Measurements from ENCODE around the gene KREMEN1. TPM values are rescaled to one million over a fixed set of nuclear protein-coding genes. Genes with fewer than 3 reads are reported as not detected.
A peak's percentile ranks its signal among the peaks of the same experiment; 100 is the strongest.
"Not testable (repeated sequence)": the region's sequence is repeated elsewhere in the genome, so short reads cannot be mapped to it uniquely, and the experiment has no call there.

Gene KREMEN1
- total RNA-seq, 2 donors from 2014 or later = 0.19 to 0.55 TPM

DNA sequence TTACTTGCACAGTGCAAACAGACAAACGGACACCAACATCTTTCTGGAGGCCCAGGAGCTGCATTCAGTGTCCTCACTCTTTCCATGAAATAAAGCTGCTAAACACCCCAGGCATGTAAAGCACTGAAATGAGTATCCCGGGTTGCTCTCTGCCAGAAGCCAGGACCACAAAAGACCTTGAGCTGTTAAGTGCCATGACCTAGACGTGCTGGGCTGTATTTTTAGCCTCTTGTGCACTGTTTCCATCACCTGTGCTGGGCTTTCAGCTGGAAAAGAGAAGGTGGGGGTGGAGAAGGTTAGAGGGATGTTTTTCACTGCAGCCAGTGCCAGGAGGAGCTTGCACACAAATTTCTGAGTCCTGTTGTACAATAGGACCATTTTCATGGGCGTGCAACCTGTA, 3.4 kb upstream of the KREMEN1 start:
- no peak for DNase-seq (ENCODE audit: low spot score in 2 of 2)
- Mint-ChIP-seq H3K9me3 (no peaks in the 10 kb centered on the region), H3K36me3 (no peaks in the 10 kb centered on the region), H3K27ac (no peak overlapping the region)
- no peak for ATAC-seq

DNA sequence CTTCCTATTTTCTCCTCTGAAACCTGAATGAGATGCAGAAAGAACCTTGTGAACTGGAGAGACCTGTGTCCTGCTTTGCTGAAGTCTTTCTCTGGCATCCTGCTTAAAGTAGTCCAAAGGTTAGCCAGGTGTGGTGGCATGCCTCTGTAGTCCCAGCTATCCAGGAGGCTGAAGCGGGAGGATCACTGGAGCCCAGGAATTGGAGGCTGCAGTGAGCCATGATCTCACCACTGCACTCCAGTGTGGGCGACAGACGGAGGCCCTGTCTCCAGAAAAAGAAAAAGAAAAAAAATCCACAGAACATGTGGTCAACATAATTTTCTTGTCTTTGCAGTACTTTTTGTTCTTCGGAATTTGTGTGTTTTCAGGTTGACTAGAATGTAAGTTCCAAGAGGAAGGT, 2.3 kb upstream of the KREMEN1 start:
- DNase-seq (ENCODE audit: low spot score in 2 of 2) (no peak), ATAC-seq (no peak)
- Mint-ChIP-seq H3K9me3 (no peaks in the 10 kb centered on the region), H3K36me3 (no peaks in the 10 kb centered on the region), H3K27ac (no peak overlapping the region)

DNA sequence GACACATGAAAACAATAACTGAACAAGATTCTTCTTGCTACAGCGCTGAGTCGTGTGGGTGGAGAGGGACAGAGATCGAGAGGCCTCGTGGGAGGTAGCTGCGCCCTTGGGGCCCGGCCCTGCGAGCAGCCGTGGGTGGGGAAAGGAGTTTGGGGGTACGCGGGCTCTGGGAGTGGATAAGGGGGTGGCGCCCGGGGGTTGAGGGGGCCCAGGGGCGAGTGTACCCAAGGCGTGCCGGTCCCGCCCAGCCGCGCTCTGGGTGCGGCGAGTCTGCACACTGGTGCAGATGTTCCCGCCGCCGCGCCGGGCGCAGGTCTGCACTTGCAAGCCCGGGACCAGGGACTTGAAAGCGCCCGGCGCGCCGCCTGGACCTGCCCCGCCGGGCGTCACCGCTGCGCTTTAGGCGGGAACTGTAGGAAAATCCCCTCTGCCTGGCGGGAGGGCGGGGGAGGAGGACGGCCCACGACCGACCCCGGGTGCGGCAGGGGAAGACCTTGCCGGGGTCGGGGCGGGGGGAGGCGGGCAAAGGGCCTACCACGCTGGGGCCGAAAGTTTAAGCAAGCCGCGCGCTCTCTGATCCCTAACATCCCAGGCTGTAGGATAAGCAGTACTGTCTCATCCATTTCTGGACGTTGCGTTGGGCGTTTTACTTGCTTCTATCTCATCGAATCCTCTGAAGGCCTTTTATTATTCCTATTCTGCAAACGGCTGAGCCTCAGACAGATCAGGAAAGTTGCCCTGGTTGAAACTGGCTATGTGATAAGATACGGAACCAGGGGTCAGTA, 1.4 kb upstream of the KREMEN1 start:
- no peaks in the 10 kb centered on the region for H3K36me3 Mint-ChIP-seq
- DNase-seq (ENCODE audit: low spot score in 2 of 2) = peak in 1 of 2 donors; percentile 46
- ATAC-seq = peak; percentile 12 to 43

DNA sequence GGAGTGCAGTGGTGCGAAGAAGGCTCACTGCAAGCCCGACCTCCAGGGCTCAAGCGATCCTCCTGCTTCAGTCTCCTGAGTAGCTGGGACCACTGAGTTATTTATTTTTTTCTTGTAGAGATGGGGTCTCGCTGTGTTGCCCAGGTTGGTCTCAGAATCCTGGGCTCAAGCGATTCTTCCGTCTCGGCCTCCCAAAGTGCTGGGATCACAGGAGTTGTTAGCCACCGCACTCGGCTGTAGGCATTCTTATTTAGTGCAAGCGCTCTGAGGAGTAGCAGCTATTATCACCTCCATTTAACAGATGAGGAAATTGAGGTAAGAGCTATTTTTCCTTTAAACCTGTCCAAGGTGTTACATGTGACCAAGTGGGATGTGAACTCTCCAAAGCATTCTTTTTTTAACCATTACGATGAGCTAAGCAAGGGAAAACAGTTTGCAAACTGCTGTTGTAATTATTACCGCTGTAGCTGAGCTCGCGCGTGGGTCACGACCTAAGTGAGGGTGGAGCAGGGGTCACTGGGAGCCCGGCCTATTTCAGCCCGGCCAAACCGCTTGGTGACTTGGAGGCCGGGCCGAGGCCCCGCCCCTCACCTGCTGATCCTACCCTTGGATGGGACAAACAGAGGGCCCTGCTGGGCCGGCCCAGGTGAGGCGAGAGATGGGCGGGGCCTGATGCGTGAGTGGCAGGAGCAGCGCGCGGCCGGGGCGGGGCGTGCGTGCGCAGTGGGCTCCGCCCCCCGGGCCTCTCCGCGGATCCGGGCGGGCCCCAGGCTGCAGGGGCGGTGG, 449 bp upstream of the KREMEN1 start:
- H3K27ac Mint-ChIP-seq = no peak overlapping the region
- ATAC-seq (peak; percentile 92 to 96), DNase-seq (ENCODE audit: low spot score in 2 of 2) (peak; percentile 82 to 91)
- no peaks in the 10 kb centered on the region for H3K9me3 Mint-ChIP-seq
- no peaks in the 10 kb centered on the region for H3K36me3 Mint-ChIP-seq

More for the DNA sequence above, 1.4 kb upstream of the KREMEN1 start:
- Mint-ChIP-seq H3K27ac (no peak overlapping the region), H3K9me3 (no peaks in the 10 kb centered on the region)

DNA sequence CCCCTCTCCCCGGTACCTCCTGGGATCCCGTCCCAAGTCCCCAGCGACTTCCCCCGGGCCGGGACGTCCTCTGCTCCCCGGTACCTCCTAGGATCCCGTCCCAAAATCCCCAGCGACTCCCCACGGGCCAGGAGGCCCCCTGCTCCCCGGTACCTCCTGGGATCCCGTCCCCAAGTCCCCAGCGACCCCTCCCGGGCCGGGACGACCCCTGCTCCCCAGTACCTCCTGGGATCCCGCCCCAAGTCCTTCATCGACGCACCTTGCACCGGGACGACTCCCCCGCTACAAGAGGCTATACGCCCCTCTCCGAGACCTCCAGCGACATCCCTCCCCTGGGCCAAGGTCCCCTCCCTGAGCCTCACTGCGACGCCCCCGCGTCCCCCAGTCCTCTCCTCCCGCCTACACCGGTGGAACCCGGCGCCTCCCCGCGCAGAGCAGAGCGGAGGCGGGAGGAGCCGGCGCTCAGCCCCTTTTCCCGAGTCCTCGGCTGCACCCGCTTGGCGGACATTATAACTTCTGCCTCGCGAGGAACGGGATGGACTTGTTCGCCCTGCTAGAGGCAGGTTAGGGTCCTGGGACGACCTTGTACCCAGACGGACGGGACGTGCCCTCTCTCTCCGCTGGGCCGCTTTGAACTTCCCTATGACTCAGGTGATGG, 912 bp downstream of the KREMEN1 start:
- ATAC-seq (no peak), DNase-seq (ENCODE audit: low spot score in 2 of 2) (peak in 1 of 2 donors; percentile 15)
- Mint-ChIP-seq H3K36me3 (no peaks in the 10 kb centered on the region), H3K27ac (no peak overlapping the region), H3K9me3 (no peaks in the 10 kb centered on the region)

DNA sequence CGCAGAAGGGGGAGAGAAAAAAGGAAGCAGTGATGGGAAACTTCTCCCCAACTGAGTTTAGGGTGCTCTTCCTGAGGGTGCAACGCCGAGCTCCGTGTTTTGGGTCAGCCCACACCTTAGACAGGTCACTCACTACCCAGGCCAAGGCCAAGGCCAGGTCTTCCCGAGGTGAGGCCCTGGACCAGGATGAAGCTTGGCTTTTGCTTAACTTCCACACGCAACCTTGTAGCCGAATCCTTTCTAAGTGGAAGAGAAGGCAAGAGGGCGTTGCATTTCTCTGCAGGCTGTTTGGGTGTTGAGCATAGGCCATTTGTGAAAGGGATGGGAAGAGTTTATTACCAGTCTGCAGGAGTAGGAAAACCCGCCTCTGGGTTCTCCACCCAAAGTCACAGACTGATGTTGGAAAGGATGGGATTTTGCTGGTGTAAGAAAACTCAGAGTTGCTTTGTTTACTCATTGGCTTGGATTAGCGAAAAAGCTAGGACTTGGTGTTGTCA, 1.5 kb downstream of the KREMEN1 start:
- Mint-ChIP-seq H3K36me3 (no peaks in the 10 kb centered on the region), H3K27ac (no peak overlapping the region), H3K9me3 (no peaks in the 10 kb centered on the region)
- no peak for ATAC-seq
- DNase-seq (ENCODE audit: low spot score in 2 of 2) = no peak

DNA sequence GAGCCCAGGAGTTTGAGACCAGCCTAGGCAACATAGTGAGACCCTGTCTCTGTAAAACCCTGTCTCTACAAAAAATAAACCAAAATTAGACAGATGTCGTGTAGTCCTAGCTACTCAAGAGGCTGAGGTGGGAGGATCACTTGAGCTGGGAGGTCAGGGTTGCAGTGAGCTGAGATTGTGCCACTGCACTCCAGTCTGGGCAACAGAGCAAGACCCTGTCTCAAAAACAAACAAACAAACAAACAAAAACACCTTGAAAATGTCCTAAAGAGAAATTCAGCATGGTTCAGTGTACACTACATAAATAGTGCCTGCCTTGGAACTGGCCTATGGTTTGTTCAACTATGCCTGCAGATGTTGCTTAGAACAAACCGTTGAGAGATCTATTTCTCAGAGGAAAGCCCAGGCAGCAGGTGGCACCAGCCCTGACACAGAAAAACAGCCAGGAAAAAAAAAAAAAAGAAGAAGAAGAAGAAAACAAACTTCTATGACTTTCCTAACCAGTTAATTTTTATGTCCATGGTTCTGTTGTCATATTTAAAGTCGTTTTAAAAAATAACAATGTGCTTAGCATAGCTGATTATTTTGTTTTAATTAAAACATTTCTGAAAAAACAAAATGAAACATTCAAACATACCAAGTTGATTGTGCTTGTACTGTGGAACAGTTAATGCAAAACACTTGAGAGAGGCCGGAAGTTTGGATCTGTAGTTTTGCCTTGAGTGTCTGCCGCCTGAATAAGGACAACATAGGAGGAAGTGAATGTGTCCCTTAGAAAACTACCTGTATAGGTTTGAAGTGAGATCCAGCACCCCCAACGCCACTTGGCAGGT, 5.4 kb downstream of the KREMEN1 start:
- DNase-seq (ENCODE audit: low spot score in 2 of 2) (no peak), ATAC-seq (no peak)
- no peaks in the 10 kb centered on the region for H3K36me3 Mint-ChIP-seq
- no peak overlapping the region for H3K27ac Mint-ChIP-seq
- no peaks in the 10 kb centered on the region for H3K9me3 Mint-ChIP-seq

DNA sequence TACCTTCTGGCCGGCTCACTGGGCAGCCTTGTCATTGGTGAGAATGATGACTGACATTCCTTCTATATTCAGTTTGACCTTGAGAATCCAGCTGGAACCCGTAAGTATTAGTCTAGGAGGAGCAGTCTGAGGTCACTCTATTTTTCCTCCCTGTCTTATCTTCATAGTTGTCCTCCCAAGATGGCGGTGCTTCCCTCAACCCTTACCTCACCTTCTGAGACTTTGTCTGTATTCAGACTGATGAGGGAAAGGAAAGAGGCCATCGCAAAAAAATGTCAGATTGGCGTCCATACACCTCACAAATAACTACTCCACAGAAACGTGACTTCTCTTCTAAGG, 6.0 kb downstream of the KREMEN1 start:
- no peak overlapping the region for H3K27ac Mint-ChIP-seq
- ATAC-seq = no peak
- H3K9me3 Mint-ChIP-seq = no peaks in the 10 kb centered on the region
- H3K36me3 Mint-ChIP-seq = no peaks in the 10 kb centered on the region
- DNase-seq (ENCODE audit: low spot score in 2 of 2) = no peak

DNA sequence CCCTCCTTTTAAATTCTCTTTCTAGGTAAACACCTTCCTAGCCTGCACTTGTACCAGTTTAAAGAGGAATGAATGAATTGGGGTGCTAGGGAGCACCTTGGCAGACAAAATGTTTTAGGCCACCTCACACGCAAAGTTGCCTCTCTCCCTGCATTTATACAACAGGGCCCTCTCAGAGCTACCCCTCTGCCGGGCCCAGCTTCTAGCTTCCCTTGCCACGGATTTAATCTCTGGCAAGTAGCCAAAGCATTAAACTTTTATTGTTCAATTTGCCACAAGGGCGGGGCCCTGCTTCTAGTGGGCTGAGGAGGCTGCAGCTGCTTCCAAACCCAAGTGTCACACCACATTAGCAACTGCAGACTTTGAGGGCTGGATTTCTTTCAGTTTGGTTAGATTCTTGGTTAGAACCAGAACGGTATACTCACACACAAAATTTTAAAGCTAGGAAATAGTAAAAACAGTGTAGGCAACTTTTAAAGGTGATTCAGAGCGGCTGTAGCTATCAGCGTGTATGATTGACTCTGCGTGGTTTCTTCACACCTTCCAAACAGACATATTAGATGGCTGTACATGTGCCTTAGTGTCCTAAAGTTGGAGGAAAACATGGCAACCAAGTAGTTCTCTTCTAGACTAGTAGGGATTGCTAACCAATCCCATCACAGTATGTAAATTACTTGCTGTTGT, 6.5 kb downstream of the KREMEN1 start:
- Mint-ChIP-seq H3K36me3 (no peaks in the 10 kb centered on the region), H3K9me3 (no peaks in the 10 kb centered on the region), H3K27ac (no peak overlapping the region)
- DNase-seq (ENCODE audit: low spot score in 2 of 2) = no peak
- ATAC-seq = no peak

DNA sequence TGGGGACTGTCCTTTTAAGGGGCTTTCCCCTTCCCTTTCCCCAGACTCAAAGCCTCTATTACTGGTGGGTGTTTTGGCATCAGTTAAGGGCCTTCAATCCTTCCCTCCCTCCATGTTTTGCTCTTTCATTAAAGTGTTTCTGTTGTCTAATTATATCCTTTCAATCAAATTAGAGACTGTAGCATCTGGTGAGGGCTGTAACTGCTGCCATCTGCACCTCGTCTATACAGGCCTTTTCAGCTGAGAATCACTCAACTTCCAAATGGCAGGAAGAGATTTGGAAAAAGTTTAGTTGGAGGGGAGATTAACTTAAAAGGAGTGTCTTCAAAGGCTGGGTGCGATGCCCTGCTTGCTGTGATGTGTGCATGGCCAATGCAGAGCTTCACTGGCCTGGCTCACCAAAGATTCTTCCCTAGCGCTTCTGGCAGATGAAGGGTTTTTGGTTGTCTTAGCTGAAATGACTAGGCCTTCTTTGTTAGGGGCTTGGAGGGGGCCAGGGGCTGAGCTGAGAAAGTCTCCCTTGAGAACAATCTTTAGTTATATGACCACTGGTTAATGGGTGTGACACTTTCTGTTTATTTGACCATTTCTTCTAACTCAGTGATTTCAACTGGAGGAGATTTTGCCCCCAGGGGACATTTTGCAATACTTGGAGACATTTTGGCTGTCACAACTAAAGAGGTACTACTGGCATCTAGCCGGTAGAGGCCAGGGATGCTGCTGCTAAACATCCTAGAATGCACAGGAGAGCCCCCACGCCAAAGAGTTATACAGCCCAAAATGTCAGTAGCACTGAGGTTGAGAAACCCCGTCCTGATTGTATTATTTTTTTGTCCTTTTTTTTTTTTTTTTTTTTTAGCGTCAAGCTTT, 7.5 kb downstream of the KREMEN1 start:
- Mint-ChIP-seq H3K36me3 (no peaks in the 10 kb centered on the region), H3K27ac (no peak overlapping the region), H3K9me3 (no peaks in the 10 kb centered on the region)
- DNase-seq (ENCODE audit: low spot score in 2 of 2) (no peak), ATAC-seq (no peak)

DNA sequence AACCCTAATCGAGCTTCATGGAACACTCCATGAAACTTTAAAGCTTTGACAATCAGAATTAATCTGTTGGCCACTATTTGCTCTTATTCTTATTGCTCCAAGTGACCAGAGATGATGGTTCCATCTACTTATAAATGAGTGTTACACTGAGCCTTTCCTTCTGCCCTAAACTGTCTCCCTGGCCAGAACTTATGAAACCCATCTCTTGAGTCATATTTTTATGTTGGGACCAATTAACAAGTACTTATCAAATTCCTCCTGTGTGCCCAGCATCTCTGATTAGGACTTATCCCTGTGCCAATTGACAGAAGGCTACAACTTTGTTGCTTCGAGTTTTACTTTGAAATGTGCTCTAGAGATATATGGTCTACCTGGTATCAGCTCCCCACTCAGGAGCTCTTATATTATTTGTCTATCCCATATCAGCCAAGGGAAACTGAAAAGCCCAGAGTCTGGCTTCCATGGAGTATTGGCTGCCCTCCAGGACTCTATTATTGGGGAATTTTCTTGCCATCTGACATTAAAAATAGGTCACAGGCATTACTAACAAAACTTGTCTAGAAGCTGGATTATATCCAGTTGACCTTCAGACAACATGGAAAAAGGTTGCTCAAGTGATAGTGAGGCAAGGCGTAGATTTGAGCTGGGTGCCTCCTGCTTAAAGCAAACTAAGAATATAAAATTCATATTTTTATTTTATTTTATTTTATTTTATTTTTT, 8.8 kb downstream of the KREMEN1 start:
- Mint-ChIP-seq H3K9me3 (no peaks in the 10 kb centered on the region), H3K36me3 (no peaks in the 10 kb centered on the region), H3K27ac (no peak overlapping the region)
- DNase-seq (ENCODE audit: low spot score in 2 of 2) = no peak
- ATAC-seq = no peak

DNA sequence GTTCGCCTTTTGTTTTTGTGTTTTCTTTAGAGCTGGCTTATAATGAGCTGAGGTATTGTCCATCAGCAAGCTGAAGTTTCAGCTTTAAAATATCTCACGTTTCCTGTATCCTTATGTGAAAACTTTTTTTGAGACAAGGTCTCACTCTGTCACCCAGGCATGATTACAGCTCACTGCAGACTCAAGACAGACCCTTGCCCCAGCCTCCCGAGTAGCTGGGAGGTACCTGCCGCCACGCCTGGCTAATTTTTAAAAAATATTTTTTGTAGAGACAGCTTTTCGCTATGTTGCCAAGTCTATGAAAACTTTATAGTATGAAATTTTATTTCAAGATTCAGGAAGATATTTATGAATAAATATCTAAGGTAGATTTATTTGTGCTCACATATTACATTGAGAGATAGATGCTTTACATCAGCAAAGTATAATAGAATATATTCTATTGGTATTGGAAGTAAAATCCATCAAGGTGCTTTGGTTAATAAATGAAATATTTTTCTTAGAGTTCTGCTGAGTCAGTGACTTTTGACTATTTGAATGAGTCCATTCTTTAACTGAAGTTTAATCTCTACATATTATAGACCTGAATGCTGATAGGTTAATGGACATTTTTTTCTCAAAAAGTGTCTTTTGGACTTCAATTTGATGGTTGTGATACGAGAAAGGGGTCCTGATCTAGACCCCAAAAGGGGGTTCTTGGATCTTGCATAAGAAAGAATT, 10.2 kb downstream of the KREMEN1 start:
- Mint-ChIP-seq H3K36me3 (no peaks in the 10 kb centered on the region), H3K9me3 (no peaks in the 10 kb centered on the region), H3K27ac (peak overlapping the region in 1 of 2 donors; percentile 29)
- DNase-seq (ENCODE audit: low spot score in 2 of 2) (no peak), ATAC-seq (no peak)

DNA sequence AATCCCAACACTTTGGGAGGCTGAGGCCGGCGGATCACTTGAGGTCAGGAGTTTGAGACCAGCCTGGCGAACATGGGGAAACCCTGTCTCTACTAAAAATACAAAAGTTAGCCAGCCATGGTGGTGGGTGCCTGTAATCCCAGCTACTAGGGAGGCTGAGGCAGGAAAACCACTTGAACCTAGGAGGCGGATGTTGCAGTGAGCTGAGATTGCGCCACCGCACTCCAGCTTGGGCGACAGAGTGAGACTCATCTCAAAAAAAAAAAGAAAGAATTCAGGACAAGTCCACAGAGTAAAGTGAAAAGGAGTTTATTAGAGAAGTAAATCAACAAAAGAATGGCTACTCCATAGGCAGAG, 10.7 kb downstream of the KREMEN1 start:
- not testable (repeated sequence) for H3K36me3 Mint-ChIP-seq; DNase-seq (ENCODE audit: low spot score in 2 of 2); ATAC-seq; H3K27ac Mint-ChIP-seq; H3K9me3 Mint-ChIP-seq

DNA sequence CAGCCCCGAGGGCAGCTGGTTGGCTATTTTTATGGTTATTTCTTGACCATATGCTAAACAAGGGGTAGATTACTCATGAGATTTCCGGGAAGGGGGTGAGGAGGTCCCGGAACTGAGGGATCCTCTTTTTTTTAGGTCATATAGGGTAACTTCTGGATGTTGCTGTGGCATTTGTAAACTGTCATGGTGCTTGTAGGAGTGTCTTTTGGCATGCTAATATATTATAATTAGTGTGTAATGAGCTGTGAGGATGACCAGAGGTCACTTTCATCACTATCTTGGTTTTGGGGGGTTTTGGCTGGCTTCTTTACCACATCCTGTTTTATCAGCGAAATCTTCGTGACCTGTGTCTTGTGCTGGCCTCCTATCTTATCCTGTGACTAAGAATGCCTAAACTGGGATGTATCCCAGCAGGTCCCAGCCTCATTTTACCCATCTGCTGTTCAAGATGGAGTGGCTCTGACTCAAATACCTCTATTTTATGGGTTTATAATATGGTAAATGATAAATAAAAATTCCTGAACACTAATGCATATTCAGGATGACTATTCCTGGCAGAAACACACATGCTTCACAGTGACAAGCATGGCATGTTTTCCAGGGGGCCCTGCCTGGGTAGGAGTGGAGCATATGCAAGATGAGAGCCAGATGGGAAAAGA, 11.2 kb downstream of the KREMEN1 start:
- Mint-ChIP-seq H3K36me3 (no peaks in the 10 kb centered on the region), H3K27ac (no peak overlapping the region), H3K9me3 (no peaks in the 10 kb centered on the region)
- no peak for DNase-seq (ENCODE audit: low spot score in 2 of 2)
- no peak for ATAC-seq
